Measurements from ENCODE around the gene SPDYE6.
"Not testable (repeated sequence)": the region's sequence is repeated elsewhere in the genome, so short reads cannot be mapped to it uniquely, and the experiment has no call there.

The SPDYE6 gene

GRCh38 chr7:102326157-102326889 lies 29.9 kb downstream of the SPDYE6 start:
- no peaks in the 10 kb centered on the region for H3K9me2 ChIP-seq (replicated peaks; ENCODE audit: insufficient read depth, low read length)
- peaks cover 6% of the 10 kb centered on the region for H3K36me3 ChIP-seq (ENCODE audit: low read length)
- no peaks in the 10 kb centered on the region for H3K9me3 ChIP-seq (ENCODE audit: insufficient read depth, low read length)
- no peaks in the 10 kb centered on the region for H3K27me3 ChIP-seq (ENCODE audit: low read length)
- no peaks in the 10 kb centered on the region for H4K20me1 ChIP-seq (ENCODE audit: low read depth, low read length)
- no peak for TF ChIP-seq EZH2phosphoT487 (conservative IDR thresholded peaks at IDR 0.05; ENCODE audit: low read length)
- TF ChIP-seq, protein P1, sequence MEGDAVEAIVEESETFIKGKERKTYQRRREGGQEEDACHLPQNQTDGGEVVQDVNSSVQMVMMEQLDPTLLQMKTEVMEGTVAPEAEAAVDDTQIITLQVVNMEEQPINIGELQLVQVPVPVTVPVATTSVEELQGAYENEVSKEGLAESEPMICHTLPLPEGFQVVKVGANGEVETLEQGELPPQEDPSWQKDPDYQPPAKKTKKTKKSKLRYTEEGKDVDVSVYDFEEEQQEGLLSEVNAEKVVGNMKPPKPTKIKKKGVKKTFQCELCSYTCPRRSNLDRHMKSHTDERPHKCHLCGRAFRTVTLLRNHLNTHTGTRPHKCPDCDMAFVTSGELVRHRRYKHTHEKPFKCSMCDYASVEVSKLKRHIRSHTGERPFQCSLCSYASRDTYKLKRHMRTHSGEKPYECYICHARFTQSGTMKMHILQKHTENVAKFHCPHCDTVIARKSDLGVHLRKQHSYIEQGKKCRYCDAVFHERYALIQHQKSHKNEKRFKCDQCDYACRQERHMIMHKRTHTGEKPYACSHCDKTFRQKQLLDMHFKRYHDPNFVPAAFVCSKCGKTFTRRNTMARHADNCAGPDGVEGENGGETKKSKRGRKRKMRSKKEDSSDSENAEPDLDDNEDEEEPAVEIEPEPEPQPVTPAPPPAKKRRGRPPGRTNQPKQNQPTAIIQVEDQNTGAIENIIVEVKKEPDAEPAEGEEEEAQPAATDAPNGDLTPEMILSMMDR (IDR thresholded peaks at IDR 0.05; ENCODE audit: insufficient read depth, low read length, poor library complexity, severe bottlenecking) = no peak
- peaks cover 88% of the 10 kb centered on the region for H3F3A ChIP-seq (ENCODE audit: insufficient read depth)
- no peak overlapping the region for H2AFZ ChIP-seq (ENCODE audit: low read depth, low read length, severe bottlenecking)
- peak overlapping the region; percentile 76 for H3K9ac ChIP-seq (ENCODE audit: low read length)
- H3K4me3 ChIP-seq (ENCODE audit: insufficient read depth, low read length, poor library complexity, severe bottlenecking) = peak overlapping the region; percentile 71
- H3K27ac ChIP-seq (ENCODE audit: low read depth, low read length) = peak overlapping the region; percentile 96
- peaks cover 40% of the 10 kb centered on the region for H3K79me2 ChIP-seq (ENCODE audit: insufficient read depth, low read length)
- peak overlapping the region; percentile 83 for H3K4me2 ChIP-seq (ENCODE audit: low read depth, low read length, poor library complexity, severe bottlenecking)

- H3K9ac ChIP-seq (ENCODE audit: low read length); H3K36me3 ChIP-seq (ENCODE audit: low read length); H3K9me3 ChIP-seq (ENCODE audit: insufficient read depth, low read length); H3K27me3 ChIP-seq (ENCODE audit: low read length); H4K20me1 ChIP-seq (ENCODE audit: low read depth, low read length); H3K9me2 ChIP-seq (replicated peaks; ENCODE audit: insufficient read depth, low read length); H2AFZ ChIP-seq (ENCODE audit: low read depth, low read length, severe bottlenecking); H3K4me3 ChIP-seq (ENCODE audit: insufficient read depth, low read length, poor library complexity, severe bottlenecking): not testable (repeated sequence)
- peaks cover 34% of the 10 kb centered on the region for H3K79me2 ChIP-seq (ENCODE audit: insufficient read depth, low read length)
- H3F3A ChIP-seq (ENCODE audit: insufficient read depth) = peaks cover 87% of the 10 kb centered on the region
- H3K4me2 ChIP-seq (ENCODE audit: low read depth, low read length, poor library complexity, severe bottlenecking) = peak overlapping the region; percentile 0
- peak overlapping the region; percentile 96; the same call in 1 of the 2 replicates for H3K27ac ChIP-seq (ENCODE audit: low read depth, low read length)
These were observed 31.1 kb downstream of the SPDYE6 start for GRCh38 chr7:102325106-102325505.

DNA sequence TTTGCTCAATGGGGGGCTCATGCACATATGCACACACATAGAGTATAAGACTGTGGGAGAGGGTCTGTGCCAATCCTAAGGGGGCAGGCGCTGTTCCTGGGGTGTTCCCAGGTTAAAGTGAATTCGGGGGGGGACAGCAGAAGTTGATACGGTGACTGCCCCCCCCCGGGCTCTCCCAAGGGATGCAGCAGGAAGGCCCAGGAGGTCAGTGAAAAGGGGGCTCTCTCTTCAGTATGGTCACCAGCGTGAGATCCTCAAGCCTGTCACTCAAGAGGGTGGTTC lies 32.4 kb downstream of the SPDYE6 start:
- Histone ChIP-seq H4K20me1 (ENCODE audit: low read depth, low read length) (no peaks in the 10 kb centered on the region; the same call in 1 of the 2 replicates), H2AFZ (ENCODE audit: low read depth, low read length, severe bottlenecking) (no peak overlapping the region), H3F3A (ENCODE audit: insufficient read depth) (peaks cover 93% of the 10 kb centered on the region), H3K36me3 (ENCODE audit: low read length) (peaks cover 6% of the 10 kb centered on the region), H3K4me3 (ENCODE audit: insufficient read depth, low read length, poor library complexity, severe bottlenecking) (no peak overlapping the region), H3K79me2 (ENCODE audit: insufficient read depth, low read length) (peaks cover 26% of the 10 kb centered on the region), H3K27ac (ENCODE audit: low read depth, low read length) (peak overlapping the region; percentile 89), H3K4me2 (ENCODE audit: low read depth, low read length, poor library complexity, severe bottlenecking) (no peak overlapping the region), H3K27me3 (ENCODE audit: low read length) (no peaks in the 10 kb centered on the region), H3K9ac (ENCODE audit: low read length) (no peak overlapping the region), H3K9me3 (ENCODE audit: insufficient read depth, low read length) (no peaks in the 10 kb centered on the region), H3K9me2 (replicated peaks; ENCODE audit: insufficient read depth, low read length) (no peaks in the 10 kb centered on the region)
- TF ChIP-seq EZH2phosphoT487 (conservative IDR thresholded peaks at IDR 0.05; ENCODE audit: low read length) = no peak
- TF ChIP-seq, protein P1 (IDR thresholded peaks at IDR 0.05; ENCODE audit: insufficient read depth, low read length, poor library complexity, severe bottlenecking) = no peak

- H3K4me3 ChIP-seq (ENCODE audit: insufficient read depth, low read length, poor library complexity, severe bottlenecking) = no peak overlapping the region
- no peaks in the 10 kb centered on the region; the same call in 1 of the 2 replicates for H4K20me1 ChIP-seq (ENCODE audit: low read depth, low read length)
- peak overlapping the region; percentile 39 for H3K4me2 ChIP-seq (ENCODE audit: low read depth, low read length, poor library complexity, severe bottlenecking)
- peaks cover 15% of the 10 kb centered on the region for H3K79me2 ChIP-seq (ENCODE audit: insufficient read depth, low read length)
- TF ChIP-seq EZH2phosphoT487 (conservative IDR thresholded peaks at IDR 0.05; ENCODE audit: low read length) = no peak
- TF ChIP-seq, protein P1 (IDR thresholded peaks at IDR 0.05; ENCODE audit: insufficient read depth, low read length, poor library complexity, severe bottlenecking) = no peak
- H3K27me3 ChIP-seq (ENCODE audit: low read length) = no peaks in the 10 kb centered on the region
- peaks cover 6% of the 10 kb centered on the region for H3K36me3 ChIP-seq (ENCODE audit: low read length)
- H3F3A ChIP-seq (ENCODE audit: insufficient read depth) = peaks cover 95% of the 10 kb centered on the region
- peak overlapping the region; percentile 89 for H3K27ac ChIP-seq (ENCODE audit: low read depth, low read length)
- H3K9me2 ChIP-seq (replicated peaks; ENCODE audit: insufficient read depth, low read length) = no peaks in the 10 kb centered on the region
- no peak overlapping the region for H2AFZ ChIP-seq (ENCODE audit: low read depth, low read length, severe bottlenecking)
- peak overlapping the region; percentile 40; the same call in 1 of the 2 replicates for H3K9ac ChIP-seq (ENCODE audit: low read length)
- no peaks in the 10 kb centered on the region for H3K9me3 ChIP-seq (ENCODE audit: insufficient read depth, low read length)
These were observed 34.0 kb downstream of the SPDYE6 start for GRCh38 chr7:102322202-102322715.

Measured in SU-DHL-6 (cell line).